Inferior parietal cortex (tissue), 1 donor: ENCODE measurements around the gene HSPA12B.

ENCODE experiments used
- DNase-seq: peaks from one replicate; pipeline ENCODE4 v3.0.0-alpha.2; 2016; ENCODE audit errors: extremely low spot score

The HSPA12B gene

GRCh38 chr20:3705491-3705969 is 27.0 kb upstream of the HSPA12B start:
- no peak for DNase-seq

DNA sequence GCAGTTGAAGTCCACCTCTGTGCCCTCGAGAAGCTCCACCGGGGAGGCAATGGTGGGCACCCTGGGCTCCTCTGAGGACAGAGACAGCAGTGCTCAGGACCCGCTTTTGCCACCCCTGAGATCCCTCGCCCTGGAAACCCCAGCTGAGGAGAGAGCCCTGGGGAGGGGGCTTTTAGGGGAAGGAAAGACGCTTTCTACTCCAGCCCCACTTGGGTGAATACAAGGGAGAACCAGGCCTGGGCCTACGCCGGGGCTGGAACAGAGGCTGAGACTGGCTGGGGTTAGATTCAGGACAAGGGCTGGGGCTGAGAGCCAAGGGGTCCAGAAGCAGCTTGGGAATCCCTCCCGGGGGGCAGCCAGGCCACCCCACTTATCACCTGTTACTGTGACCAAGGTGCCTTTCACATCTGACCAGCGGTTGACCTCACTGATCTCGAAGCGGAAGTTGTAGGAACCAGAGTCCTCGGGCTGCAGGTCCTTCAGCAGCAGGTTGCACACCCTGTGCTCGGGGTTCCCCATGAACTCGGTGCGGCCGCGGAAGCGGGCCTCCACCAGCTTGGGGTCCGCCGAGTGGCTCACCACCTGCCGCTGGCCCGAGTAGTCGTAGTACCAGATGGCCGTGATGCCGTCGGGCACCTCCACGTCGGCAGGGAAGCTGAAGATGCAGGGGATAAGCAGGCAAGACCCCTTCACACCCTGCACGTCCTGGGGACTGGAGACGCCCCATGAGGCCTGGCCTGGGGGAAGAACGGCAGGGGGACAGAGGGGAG is 26.3 kb upstream of the HSPA12B start:
- no peak for DNase-seq

DNA sequence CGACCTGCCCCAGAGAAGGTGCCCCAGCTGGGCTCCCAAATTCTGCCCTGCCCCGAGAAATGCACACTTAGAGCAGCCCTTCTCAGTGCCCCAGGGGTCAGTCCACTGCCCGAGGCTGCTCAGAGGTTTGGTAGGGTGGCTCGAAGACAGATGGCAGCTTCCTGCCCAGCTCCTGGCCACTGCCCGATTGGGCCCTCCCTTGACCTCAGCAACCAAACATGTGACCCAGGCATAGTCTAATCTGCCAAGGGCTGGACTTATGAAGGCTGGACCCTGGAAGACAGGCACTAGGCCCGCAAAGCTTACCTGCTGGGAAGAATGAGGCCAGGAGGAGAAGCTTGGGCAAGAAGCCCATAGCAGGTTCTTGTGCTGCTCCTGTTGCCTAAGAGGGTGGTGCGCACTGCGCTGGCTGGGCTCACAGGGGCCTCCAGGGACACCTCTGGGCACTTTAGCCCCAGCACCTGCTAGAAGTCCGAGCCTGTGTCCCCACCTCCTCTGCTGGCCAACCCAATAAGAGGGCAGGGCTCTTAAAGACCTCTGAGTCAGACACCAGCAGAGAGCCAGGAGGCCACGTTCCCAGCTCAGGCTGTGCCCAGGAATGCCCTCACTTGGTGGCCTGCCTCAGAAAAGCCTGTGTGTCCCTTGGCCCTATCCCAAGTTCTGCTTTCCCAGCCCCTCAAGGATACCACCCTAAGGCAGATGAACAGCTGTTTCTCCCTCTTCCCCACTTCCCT is 25.5 kb upstream of the HSPA12B start:
- no peak for DNase-seq

DNA sequence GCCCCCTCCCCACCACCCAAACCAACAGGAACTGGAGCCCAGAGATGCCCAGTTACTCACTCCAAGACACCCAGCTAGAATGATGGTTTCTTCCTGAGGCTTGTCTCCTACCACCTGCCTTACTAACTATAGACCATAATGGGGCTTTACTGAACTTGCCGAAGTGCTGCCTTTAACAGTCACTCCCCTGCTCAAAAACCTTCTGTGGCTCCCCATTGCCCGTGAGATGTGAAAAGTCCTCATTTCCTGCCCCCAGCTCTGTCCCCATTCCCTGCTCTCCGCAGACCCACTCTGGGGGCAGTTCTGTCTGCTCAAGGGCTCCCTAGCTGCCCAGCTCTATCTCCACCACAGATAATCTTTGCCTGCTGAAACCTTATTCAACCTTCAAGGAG is 25.0 kb upstream of the HSPA12B start:
- no peak for DNase-seq

GRCh38 chr20:3710011-3710466 is 22.4 kb upstream of the HSPA12B start:
- DNase-seq = no peak

DNA sequence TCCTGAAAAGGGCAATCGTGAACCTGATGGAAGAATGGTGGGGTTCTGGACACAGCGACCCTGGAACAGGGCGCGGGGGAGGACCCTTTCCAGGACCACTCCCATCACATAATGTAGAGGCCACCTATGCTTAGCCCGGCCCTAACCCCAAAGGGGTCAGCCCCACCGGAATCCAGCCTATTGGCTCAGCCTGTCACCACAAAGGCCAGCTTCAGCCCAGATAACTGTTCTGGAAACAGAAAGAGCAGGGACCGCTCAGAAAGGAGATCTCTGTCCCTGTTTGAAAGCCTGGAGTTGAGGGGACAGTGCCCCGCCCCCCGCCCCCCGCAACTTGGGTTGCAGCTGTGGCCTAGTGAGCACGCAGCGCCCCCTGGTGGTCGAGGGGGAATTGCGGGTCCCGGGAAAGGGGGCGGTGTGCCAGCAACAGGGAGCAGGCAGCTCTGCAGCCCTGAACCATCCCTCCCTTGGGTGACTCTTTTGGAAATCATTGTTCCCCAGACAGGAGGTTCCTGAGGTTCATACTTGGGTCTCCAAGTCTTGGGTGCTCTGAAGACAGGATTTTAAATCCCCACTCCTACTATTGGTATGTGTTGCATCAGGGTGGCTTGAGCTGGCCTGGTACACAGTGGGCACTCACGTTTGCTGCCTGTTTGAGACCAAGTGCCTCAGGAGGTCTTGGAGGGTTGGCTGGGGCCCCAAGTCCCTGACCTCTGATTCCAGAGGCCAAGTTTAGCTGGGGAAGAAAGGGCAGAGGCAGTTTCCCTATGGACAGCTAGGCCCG is 21.6 kb upstream of the HSPA12B start:
- peak; percentile 66 for DNase-seq

GRCh38 chr20:3711484-3711941 is 21.0 kb upstream of the HSPA12B start:
- no peak for DNase-seq

DNA sequence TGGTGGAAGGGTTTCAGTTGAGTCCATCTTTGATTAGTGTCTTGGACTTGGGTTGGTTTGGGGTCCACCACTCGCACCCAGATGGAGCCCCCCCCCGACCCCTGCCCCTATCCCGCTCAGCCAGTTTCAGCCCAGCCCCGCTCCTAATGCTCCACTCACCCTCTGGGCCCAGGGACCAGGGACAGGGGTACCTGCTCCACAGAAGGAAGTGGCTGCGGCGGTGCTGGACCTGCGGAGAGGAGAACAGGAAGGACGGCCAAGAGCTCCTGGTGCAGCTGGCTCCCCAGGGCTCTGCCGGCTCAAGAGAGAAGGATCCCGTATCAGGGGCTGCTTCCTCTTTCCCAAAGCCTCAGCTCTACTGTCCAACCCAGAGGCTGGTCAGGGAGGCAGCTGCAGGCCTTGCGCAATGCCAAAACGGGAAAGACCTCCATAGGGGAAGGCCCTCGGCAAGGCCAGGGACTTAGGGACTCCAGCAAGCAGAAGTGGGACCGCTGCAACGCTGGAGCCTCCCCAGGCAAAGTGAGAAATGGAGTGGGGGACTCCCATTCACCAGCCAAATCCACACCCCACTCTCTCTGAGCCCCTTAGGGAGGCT is 20.1 kb upstream of the HSPA12B start, which contains the start of gene SIGLEC1:
Gene SIGLEC1 (minus strand): TSS at position 322 of the 595 bp plus-strand sequence. CDS start 5,472 bp downstream, outside the sequence.
- DNase-seq = no peak

DNA sequence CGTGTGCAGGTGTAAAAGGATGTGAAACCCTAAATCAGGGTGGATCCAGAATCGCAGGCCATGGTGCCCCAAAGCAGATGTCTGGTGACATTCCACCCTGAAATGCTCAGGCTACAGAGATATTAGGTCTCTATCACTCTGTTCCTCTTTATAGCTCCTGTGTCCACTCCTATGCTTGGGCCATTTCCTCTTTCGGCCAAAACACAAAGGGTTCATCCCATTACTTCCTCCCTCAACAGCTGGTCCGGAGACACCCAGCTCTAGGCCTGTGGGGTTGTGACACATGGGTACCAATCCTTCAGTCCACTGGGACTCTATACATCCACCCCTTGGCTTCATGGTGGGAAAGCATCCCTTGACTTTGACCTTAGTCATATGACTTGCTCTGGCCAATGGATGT is 18.4 kb upstream of the HSPA12B start:
- DNase-seq = no peak

- peak; percentile 21 for DNase-seq
These were observed 16.2 kb upstream of the HSPA12B start for GRCh38 chr20:3716195-3716834.

- DNase-seq = no peak
These were observed 13.4 kb upstream of the HSPA12B start for GRCh38 chr20:3719046-3719445.

GRCh38 chr20:3720068-3720467 is 12.4 kb upstream of the HSPA12B start:
- no peak for DNase-seq

- DNase-seq = no peak
These were observed 11.9 kb upstream of the HSPA12B start for GRCh38 chr20:3720626-3721025.

DNA sequence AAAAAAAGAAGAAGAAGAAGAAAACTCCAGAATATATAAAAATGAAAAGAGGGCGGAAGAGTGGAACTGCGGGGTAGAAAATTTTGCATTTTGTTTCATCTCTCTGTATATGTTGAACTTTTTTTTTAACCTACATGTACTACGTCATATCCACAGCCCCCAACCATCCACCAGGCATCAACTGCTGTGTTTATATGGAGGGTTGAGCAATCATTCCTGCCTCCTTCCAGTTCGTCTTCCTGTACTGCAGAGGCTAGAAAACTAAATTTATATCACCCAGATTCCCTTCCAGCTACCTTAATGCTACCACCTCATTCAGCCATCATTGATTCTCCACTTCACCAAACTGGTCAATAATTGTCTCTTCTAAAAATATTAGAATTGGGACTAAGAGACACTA is 10.6 kb upstream of the HSPA12B start:
- DNase-seq = no peak

DNA sequence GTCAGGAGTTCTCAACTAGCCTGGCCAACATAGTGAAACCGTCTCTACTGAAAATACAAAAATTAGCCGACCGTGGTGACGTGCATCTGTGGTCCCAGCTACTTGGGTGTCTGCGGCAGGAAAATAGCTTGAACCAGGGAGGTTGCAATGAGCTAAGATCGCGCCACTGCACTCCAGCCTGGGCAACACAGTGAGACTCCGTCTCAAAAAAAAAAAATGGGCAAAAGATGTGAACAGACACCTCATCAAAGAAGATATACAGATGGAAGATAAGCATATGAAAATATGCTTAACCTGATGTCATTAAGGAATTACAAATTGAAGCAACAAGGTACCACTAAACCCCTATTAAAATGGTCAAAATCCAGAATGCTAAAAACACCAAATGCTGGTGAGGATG is 9.2 kb upstream of the HSPA12B start:
- DNase-seq = no peak

DNA sequence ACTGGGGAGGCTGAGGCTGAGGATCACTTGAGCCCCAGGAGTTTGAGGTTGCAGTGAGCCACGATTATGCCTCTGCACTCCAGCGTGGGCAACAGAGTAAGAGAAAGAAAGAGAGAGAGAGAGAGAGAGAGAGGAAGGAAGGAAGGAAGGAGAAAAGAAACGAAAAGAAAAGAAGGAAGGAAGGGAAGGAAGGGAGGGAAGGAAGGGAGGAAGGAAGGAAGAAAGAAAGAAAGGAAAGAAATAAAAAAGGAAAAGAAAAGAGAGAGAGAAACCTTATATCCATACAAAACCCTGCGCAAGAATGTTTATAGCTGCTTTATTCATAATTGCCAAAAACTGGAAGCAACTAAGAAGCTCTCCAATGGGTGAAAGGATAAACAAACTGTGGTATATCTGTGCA is 8.1 kb upstream of the HSPA12B start:
- DNase-seq = no peak

- DNase-seq = peak; percentile 22
These were observed 5.0 kb upstream of the HSPA12B start for GRCh38 chr20:3727401-3728021.

DNA sequence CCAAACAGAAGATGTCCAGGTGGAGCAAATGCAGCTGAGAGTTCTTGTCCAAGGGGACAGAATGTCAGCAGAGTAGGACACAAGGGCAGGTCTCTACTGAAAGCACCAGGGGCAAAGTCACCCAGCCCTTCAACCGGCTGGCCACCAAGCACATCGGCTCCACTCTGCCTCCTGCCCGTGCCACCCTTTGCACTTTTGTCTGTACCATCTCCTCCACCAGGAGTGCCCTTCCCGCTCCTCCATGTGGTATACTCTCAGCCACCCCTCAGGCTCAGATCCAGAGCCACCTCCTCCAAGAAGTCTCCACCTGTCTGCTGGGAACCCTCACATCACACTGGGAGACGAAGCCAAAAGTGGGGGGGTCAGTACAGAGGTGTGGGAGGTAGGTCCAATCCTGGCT is 4.1 kb upstream of the HSPA12B start:
- DNase-seq = no peak

DNA sequence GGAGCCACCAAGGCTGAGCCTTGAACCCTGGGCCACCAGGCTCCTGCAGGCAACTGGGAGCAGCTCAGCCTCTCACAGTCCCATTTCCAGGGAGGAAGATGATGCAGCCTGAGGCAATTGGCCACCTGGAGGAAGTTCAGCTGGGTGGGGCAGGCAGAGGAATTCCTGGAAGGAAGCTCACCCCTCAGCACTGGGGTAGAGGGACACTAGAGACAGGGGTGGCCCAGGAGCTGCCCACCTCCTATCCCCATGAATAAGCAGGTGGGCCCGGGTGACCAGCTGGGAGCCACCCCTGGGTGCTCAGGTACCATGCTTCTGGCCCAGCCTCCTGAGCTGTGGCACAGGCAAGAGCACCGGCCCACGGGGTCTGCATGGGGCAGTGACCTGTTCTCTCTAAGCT is 3.6 kb upstream of the HSPA12B start:
- DNase-seq = no peak

DNA sequence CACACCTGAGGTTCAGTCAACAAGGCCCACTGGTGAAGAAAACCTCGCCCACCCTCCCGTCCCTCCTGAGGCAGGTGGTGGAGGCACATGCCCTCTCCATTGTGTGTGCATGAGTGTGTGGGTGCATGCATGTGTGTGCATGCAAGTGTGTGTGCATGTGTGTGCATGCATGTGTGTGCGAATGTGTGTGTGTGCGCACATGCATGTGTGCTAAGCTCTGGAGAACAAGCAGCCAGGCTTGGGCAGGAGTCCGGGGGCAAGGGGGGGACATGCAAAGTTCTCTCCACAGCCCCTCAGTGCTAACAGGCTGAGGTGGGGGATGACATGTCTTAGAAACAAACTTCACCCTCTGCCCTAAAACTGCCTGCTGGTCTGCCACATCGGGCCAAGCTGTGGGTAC is 3.1 kb upstream of the HSPA12B start:
- no peak for DNase-seq
